ENCODE results near the gene RYR3.

Gene RYR3

GRCh38 chr15:33343275-33343674 is 32.5 kb downstream of the RYR3 start:
- Histone ChIP-seq H3K9ac (ENCODE audit: low read length) (no peak overlapping the region), H3K23ac (ENCODE audit: low read length in 2 of 2) (no peak overlapping the region), H4K91ac (ENCODE audit: low read length) (no peak overlapping the region), H2BK120ac (ENCODE audit: low read depth, low read length) (no peak overlapping the region), H3K36me3 (ENCODE audit: control insufficient read depth in 1 of 2, insufficient read depth in 2 of 2, low read depth in 1 of 2, low read length in 2 of 2) (no peaks in the 10 kb centered on the region), H3K4me2 (ENCODE audit: low read length, poor library complexity, severe bottlenecking) (no peak overlapping the region), H2BK12ac (ENCODE audit: low read length in 2 of 2) (no peak overlapping the region), H3K79me1 (replicated peaks; ENCODE audit: low read length, poor library complexity, severe bottlenecking) (peaks cover 2% of the 10 kb centered on the region), H4K8ac (ENCODE audit: low read length) (no peak overlapping the region), H3K18ac (ENCODE audit: low read depth in 1 of 2, low read length in 2 of 2) (no peak overlapping the region), H3K4ac (ENCODE audit: low read depth in 1 of 2, low read length in 2 of 2) (no peak overlapping the region), H2BK15ac (ENCODE audit: low read depth, poor library complexity, severe bottlenecking) (no peak overlapping the region), H3K27ac (ENCODE audit: low read length, poor library complexity, severe bottlenecking) (no peak overlapping the region), H2AK5ac (ENCODE audit: low read length, severe bottlenecking) (no peak overlapping the region), H2AFZ (ENCODE audit: low read depth, low read length) (no peak overlapping the region), H3K4me1 (ENCODE audit: control insufficient read depth, insufficient read depth, low read depth, low read length) (no peaks in the 10 kb centered on the region), H3K4me3 (ENCODE audit: insufficient read depth in 1 of 2, low read depth in 1 of 2, low read length in 2 of 2) (no peak overlapping the region), H2BK5ac (ENCODE audit: low read depth, low read length, poor library complexity, severe bottlenecking) (no peak overlapping the region), H3K9me3 (ENCODE audit: control insufficient read depth, low read length) (peaks cover 4% of the 10 kb centered on the region), H3K27me3 (ENCODE audit: control insufficient read depth in 1 of 2, insufficient read depth in 1 of 2, low read length in 2 of 2) (no peaks in the 10 kb centered on the region), H3K14ac (ENCODE audit: low read length in 2 of 2) (no peak overlapping the region)
- WGBS: 70% methylated on average over 4 of the region's 5 CpGs
- DNase-seq: no peak

GRCh38 chr15:33344111-33344510 is 33.3 kb downstream of the RYR3 start:
- Histone ChIP-seq H2AFZ (ENCODE audit: low read depth, low read length) (no peak overlapping the region), H4K91ac (ENCODE audit: low read length) (no peak overlapping the region), H2BK12ac (ENCODE audit: low read length in 2 of 2) (no peak overlapping the region), H3K23ac (ENCODE audit: low read length in 2 of 2) (no peak overlapping the region), H3K9ac (ENCODE audit: low read length) (no peak overlapping the region), H3K14ac (ENCODE audit: low read length in 2 of 2) (no peak overlapping the region), H3K36me3 (ENCODE audit: control insufficient read depth in 1 of 2, insufficient read depth in 2 of 2, low read depth in 1 of 2, low read length in 2 of 2) (no peaks in the 10 kb centered on the region), H4K8ac (ENCODE audit: low read length) (no peak overlapping the region), H3K4me3 (ENCODE audit: insufficient read depth in 1 of 2, low read depth in 1 of 2, low read length in 2 of 2) (no peak overlapping the region), H3K4me2 (ENCODE audit: low read length, poor library complexity, severe bottlenecking) (no peak overlapping the region), H3K27ac (ENCODE audit: low read length, poor library complexity, severe bottlenecking) (no peak overlapping the region), H3K18ac (ENCODE audit: low read depth in 1 of 2, low read length in 2 of 2) (no peak overlapping the region), H3K27me3 (ENCODE audit: control insufficient read depth in 1 of 2, insufficient read depth in 1 of 2, low read length in 2 of 2) (no peaks in the 10 kb centered on the region), H2BK5ac (ENCODE audit: low read depth, low read length, poor library complexity, severe bottlenecking) (no peak overlapping the region), H2BK120ac (ENCODE audit: low read depth, low read length) (no peak overlapping the region), H3K9me3 (ENCODE audit: control insufficient read depth, low read length) (peaks cover 4% of the 10 kb centered on the region), H3K4ac (ENCODE audit: low read depth in 1 of 2, low read length in 2 of 2) (no peak overlapping the region), H2BK15ac (ENCODE audit: low read depth, poor library complexity, severe bottlenecking) (no peak overlapping the region), H3K4me1 (ENCODE audit: control insufficient read depth, insufficient read depth, low read depth, low read length) (no peaks in the 10 kb centered on the region), H3K79me1 (replicated peaks; ENCODE audit: low read length, poor library complexity, severe bottlenecking) (peaks cover 2% of the 10 kb centered on the region), H2AK5ac (ENCODE audit: low read length, severe bottlenecking) (no peak overlapping the region)
- no CpG with 5 or more reads among the region's 2 CpGs for WGBS
- DNase-seq: no peak

GRCh38 chr15:33344530-33344929 is 33.8 kb downstream of the RYR3 start:
- Histone ChIP-seq H3K14ac (ENCODE audit: low read length in 2 of 2) (no peak overlapping the region), H3K23ac (ENCODE audit: low read length in 2 of 2) (no peak overlapping the region), H3K4me3 (ENCODE audit: insufficient read depth in 1 of 2, low read depth in 1 of 2, low read length in 2 of 2) (no peak overlapping the region), H2BK15ac (ENCODE audit: low read depth, poor library complexity, severe bottlenecking) (no peak overlapping the region), H2BK120ac (ENCODE audit: low read depth, low read length) (no peak overlapping the region), H4K91ac (ENCODE audit: low read length) (no peak overlapping the region), H3K79me1 (replicated peaks; ENCODE audit: low read length, poor library complexity, severe bottlenecking) (peaks cover 2% of the 10 kb centered on the region), H3K4ac (ENCODE audit: low read depth in 1 of 2, low read length in 2 of 2) (no peak overlapping the region), H4K8ac (ENCODE audit: low read length) (no peak overlapping the region), H2AFZ (ENCODE audit: low read depth, low read length) (no peak overlapping the region), H3K9ac (ENCODE audit: low read length) (no peak overlapping the region), H3K4me1 (ENCODE audit: control insufficient read depth, insufficient read depth, low read depth, low read length) (no peaks in the 10 kb centered on the region), H2BK5ac (ENCODE audit: low read depth, low read length, poor library complexity, severe bottlenecking) (no peak overlapping the region), H3K9me3 (ENCODE audit: control insufficient read depth, low read length) (peaks cover 4% of the 10 kb centered on the region), H3K4me2 (ENCODE audit: low read length, poor library complexity, severe bottlenecking) (no peak overlapping the region), H3K18ac (ENCODE audit: low read depth in 1 of 2, low read length in 2 of 2) (no peak overlapping the region), H3K36me3 (ENCODE audit: control insufficient read depth in 1 of 2, insufficient read depth in 2 of 2, low read depth in 1 of 2, low read length in 2 of 2) (no peaks in the 10 kb centered on the region), H3K27ac (ENCODE audit: low read length, poor library complexity, severe bottlenecking) (no peak overlapping the region), H3K27me3 (ENCODE audit: control insufficient read depth in 1 of 2, insufficient read depth in 1 of 2, low read length in 2 of 2) (no peaks in the 10 kb centered on the region), H2AK5ac (ENCODE audit: low read length, severe bottlenecking) (no peak overlapping the region), H2BK12ac (ENCODE audit: low read length in 2 of 2) (no peak overlapping the region)
- DNase-seq: no peak
- WGBS: no CpG with 5 or more reads among the region's 1 CpG

GRCh38 chr15:33354411-33354810 is 43.6 kb downstream of the RYR3 start:
- H3K4ac ChIP-seq (ENCODE audit: low read depth in 1 of 2, low read length in 2 of 2): no peak overlapping the region
- no peak overlapping the region for H4K91ac ChIP-seq (ENCODE audit: low read length)
- no peak overlapping the region for H2AK5ac ChIP-seq (ENCODE audit: low read length, severe bottlenecking)
- no peak overlapping the region for H2BK15ac ChIP-seq (ENCODE audit: low read depth, poor library complexity, severe bottlenecking)
- no peak overlapping the region for H3K9ac ChIP-seq (ENCODE audit: low read length)
- no peak overlapping the region for H2BK120ac ChIP-seq (ENCODE audit: low read depth, low read length)
- no peak for DNase-seq
- no peak overlapping the region for H3K4me3 ChIP-seq (ENCODE audit: insufficient read depth in 1 of 2, low read depth in 1 of 2, low read length in 2 of 2)
- no peak overlapping the region for H2AFZ ChIP-seq (ENCODE audit: low read depth, low read length)
- peaks cover 2% of the 10 kb centered on the region for H3K4me1 ChIP-seq (ENCODE audit: control insufficient read depth, insufficient read depth, low read depth, low read length)
- H4K8ac ChIP-seq (ENCODE audit: low read length): no peak overlapping the region
- H3K14ac ChIP-seq (ENCODE audit: low read length in 2 of 2): no peak overlapping the region
- H3K36me3 ChIP-seq (ENCODE audit: control insufficient read depth in 1 of 2, insufficient read depth in 2 of 2, low read depth in 1 of 2, low read length in 2 of 2): no peaks in the 10 kb centered on the region
- H3K27me3 ChIP-seq (ENCODE audit: control insufficient read depth in 1 of 2, insufficient read depth in 1 of 2, low read length in 2 of 2): peaks cover 13 to 26% of the 10 kb centered on the region in 2 experiments
- no peaks in the 10 kb centered on the region for H3K79me1 ChIP-seq (replicated peaks; ENCODE audit: low read length, poor library complexity, severe bottlenecking)
- no peak overlapping the region for H3K23ac ChIP-seq (ENCODE audit: low read length in 2 of 2)
- no peak overlapping the region for H3K18ac ChIP-seq (ENCODE audit: low read depth in 1 of 2, low read length in 2 of 2)
- H2BK5ac ChIP-seq (ENCODE audit: low read depth, low read length, poor library complexity, severe bottlenecking): no peak overlapping the region
- H3K4me2 ChIP-seq (ENCODE audit: low read length, poor library complexity, severe bottlenecking): no peak overlapping the region
- H3K27ac ChIP-seq (ENCODE audit: low read length, poor library complexity, severe bottlenecking): no peak overlapping the region
- H2BK12ac ChIP-seq (ENCODE audit: low read length in 2 of 2): no peak overlapping the region
- WGBS: 100% methylated on average over 1 of the region's 1 CpG
- H3K9me3 ChIP-seq (ENCODE audit: control insufficient read depth, low read length): no peaks in the 10 kb centered on the region

Measured in mesenchymal stem cell (in vitro differentiated cells and primary cell).